NCI-H1105 treated with DMSO at 0.1 percent for 48 hours (cell line): ENCODE measurements around the gene CCNK.

Source experiments
- DNase-seq: peaks from one replicate; lab custom pipeline; 2025; lab: John Stamatoyannopoulos, UW

Gene CCNK

DNA sequence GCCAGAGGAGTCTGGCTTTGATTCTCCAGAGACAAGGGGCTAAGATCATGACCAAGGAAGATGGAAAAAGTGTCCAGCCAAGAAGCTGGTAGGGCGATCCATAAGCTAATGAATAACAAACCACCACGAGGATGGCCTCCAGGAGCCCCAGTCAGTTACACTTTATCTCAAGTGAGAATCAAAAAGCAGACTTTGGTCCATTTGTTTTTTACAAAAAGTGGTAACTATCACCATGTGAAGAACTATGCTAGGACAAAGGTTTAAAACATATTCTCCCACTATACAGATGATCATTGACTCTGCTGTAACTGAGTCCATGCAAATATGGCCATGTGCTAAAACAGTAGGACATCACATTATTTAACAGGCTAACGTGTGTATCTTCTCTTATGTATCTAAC is 14.5 kb upstream of the CCNK start:
- DNase-seq: no peak

- DNase-seq: no peak
Observed at GRCh38 chr14:99467336-99468078, 13.7 kb upstream of the CCNK start.

- no peak for DNase-seq
Observed at GRCh38 chr14:99468081-99468480, 13.1 kb upstream of the CCNK start.

GRCh38 chr14:99468836-99469592 is 12.2 kb upstream of the CCNK start:
- DNase-seq: no peak

GRCh38 chr14:99471731-99472130 is 9.5 kb upstream of the CCNK start:
- DNase-seq: no peak

- no peak for DNase-seq
Observed at GRCh38 chr14:99472937-99473336, 8.3 kb upstream of the CCNK start.

DNA sequence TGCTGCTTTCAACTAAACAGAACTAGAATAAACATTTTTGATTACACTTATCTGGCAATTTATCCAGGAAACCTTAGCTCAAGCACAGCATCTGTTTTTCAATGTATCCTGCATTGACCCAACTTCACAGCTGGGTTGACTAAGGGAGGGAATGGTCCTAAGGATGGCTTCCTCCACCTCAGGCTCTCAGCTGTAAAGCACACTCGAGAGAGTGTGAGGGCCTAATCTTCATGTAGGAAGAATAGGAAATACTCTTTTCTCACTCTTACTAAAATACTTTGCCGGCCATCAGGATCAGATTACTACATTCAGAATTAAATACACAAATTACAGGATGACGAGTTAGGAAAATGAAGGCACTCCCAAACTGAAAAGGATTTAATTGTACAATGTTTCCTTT is 7.8 kb upstream of the CCNK start:
- no peak for DNase-seq

DNA sequence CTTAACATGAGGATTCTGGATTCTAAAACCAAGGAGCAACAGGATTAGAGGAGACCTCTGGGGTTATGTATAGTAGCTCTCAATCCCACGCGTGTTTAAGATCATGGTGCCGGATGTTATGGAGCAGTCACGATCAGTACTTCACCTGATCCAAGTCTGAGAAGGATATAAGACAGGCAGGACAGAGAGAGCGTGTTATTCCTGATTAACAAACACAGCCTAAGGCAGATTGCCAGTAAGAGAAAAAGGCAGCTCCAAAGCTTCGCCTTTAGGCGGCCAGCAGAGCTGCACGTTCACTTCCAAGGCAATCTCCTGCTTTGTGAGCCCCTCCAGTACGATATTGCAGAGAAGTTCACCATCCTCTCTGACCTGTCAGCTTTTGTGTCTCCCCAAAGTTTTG is 6.0 kb upstream of the CCNK start:
- no peak for DNase-seq

- DNase-seq: no peak
Observed at GRCh38 chr14:99475660-99476059, 5.5 kb upstream of the CCNK start.

GRCh38 chr14:99476864-99477263 is 4.3 kb upstream of the CCNK start:
- DNase-seq: no peak

DNA sequence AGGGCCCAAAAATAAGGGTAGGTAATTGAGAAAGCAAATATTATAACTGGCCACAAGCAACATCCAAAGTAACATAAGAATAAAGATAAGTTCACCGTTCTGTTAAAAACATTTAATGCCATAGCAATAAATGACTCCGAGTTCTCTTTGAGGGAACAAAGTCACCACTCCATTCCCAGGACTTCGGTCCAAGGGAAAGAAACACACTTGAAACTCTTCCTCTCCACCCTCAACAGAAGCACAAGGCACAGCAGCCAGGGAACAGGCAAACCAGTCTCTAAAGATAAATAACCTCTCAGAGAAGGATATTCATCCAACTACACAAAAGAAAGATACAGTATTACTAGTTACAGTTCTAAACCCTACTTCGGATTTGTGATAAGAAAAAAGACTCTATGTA is 3.1 kb upstream of the CCNK start:
- no peak for DNase-seq

DNA sequence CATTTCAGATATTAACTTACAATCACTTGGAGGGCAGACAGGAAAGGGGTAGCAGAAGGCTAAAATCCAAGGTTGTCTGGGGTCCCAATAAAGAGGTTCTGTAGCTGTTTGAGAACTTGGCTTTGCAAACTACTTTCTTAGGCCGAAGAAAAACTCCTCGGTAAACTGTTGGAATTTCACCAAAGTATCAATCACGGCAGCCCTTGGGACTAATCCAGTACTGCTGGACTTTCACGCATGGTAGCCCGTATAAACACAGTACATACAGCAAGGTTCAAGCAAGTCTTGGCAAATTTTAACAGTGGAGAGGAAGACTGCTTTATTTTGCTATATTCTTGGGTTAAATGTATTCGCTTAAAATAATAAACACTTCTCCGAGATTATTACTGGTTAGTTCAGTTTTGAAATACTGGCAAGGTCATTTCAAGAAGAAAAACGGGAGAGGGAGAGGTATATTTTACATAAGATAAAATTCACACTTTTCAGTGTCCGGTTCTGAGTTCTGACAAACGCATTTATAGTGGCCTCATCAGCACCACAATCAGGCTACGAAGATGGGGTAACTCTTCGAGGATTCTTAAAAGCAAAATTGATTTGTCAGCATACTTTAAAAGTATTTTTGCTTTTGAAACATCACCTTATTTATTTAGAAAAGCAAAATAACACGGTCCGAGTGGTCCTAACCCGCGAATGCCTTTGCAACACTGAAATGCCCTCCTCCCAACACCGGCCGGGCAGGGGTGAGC is 1.9 kb upstream of the CCNK start:
- DNase-seq: no peak

DNA sequence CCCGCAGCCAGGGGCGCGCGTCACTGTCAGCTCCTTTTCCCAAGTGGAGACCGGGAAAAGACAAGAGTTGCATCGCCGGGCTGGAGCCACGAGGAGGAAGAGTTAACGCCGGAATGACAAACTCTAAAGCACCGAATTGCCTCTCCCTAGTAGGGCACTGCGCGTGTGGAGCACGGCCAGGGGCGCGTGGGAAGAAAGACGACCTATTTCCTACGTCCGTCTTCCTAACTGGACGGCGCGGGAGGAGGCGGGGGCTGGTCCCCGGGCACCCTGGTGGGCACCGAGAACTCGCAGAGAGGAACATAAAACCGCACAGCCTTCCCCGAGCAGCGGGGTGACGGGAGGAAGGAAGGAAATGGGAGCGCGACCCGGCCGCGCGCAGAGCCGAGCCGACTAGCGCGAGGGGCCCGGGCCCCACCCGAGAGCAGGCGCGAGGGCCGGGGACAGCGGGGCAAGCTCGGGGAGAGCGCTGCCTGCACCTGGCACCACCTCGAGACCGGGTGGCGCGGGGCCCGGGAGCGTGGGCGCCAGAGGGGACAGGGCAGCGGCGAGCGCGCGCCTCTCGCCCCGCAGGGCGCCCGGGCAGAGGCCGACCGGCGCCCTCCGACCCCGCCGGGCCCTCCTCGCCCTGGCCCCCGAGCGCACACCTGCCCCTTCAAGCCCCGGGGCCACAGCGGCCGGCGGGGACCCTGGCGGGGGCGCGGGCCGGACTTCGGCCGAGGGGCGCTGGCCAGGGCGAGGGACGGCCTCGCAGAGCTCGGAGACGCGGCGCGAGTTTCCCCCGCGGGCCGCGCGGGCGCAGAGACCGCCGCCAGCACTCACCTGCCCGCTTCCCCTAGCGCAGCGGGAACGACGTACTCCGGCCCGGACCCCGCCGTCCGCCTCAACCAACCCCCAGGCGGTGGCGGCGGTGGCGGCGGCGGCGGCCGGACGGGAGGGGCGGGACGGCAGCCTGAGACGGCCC is 1.0 kb upstream of the CCNK start, which contains the start of gene SETD3:
TSS of gene SETD3 (minus strand) at position 954 of the 964 bp plus-strand sequence. CDS start 15,054 bp downstream, outside the sequence.
- DNase-seq: peak; percentile 25

DNA sequence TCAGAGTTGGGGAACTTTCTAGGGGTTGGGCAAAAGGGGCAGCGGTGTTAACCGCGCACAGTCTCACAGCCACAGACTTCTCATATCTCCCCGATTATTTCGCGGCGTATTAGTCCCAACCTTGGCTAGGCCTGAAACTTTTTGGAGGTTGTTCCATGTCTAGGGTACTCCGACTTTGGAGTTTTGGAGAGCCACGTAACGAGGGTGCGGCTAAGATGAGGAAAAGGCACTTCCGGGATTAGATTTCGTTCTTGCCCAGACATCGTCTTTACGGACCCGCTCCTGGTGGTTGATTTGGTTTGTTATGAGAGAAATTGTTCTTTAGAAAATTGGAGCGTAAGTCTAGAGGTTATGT is 513 bp downstream of the CCNK start:
- DNase-seq: peak; percentile 20

- DNase-seq: no peak
Observed at GRCh38 chr14:99484106-99484505, 2.9 kb downstream of the CCNK start.

DNA sequence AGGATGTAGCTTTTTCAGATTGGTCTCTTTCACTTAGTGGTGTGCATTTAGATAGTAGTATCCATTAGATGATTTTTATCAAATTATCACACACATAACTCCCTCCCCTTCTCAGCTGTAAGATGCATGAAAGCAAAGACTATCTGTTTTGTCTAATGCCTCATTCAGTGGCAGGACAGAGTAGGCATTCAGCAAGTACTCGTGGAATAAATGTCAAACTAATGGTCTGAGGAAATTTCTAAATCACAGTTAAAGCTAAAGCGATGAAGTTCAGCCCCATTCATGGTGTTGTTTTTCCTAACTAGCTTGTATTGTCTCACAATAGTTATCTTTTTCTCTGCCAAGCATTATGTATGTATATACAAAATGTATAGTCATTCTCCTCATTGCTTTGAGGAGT is 16.1 kb downstream of the CCNK start:
- DNase-seq: no peak

GRCh38 chr14:99497894-99498293 is 16.7 kb downstream of the CCNK start:
- DNase-seq: no peak

DNA sequence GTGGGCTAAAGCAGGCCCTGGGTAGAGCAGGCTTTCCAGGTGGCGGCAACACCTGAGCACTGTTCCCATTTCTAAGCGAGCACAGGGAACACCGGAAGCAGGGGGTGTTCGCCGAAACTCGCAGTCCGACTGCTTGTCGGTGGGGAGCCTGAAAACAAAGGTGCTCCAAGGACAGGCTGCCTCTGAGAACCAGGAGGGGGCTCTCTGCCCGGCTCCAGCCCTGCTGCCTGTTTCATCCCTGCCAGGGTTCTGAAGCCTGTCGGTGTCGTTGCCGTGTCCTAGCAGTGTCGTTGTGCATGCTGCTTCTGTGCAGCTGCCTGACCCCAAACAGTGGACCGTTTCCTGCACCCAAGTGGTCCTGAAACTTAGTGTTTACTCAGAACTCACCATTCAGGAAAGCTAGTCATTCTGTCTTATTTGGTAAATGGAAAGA is 21.8 kb downstream of the CCNK start:
- no peak for DNase-seq

- DNase-seq: no peak
Observed at GRCh38 chr14:99503848-99504453, 22.7 kb downstream of the CCNK start.

- no peak for DNase-seq
Observed at GRCh38 chr14:99505089-99505488, 23.9 kb downstream of the CCNK start.

DNA sequence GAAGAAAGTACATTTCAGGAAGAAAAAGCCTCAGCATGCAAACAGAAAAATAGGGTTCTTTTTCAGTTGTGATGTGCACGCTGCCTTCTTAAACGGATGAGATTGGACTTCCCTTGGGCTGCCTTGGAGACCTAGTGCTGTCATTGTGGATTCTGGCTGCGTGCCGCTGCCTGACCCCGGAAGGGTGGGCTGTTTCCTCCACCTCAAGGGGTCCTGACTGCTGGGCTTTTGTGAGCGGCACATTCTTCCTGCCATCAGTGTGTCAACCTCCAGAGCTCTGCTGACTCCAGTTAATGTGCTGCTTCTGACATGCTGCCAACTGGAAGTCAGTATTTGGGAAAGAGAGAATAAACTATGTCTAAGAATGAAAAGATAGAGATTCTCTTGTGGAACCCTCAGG is 25.1 kb downstream of the CCNK start:
- DNase-seq: no peak
